B cell (primary cell): ENCODE data around the gene SEPTIN7. TPM values are rescaled to one million over a fixed set of nuclear protein-coding genes. Genes with fewer than 3 reads are reported as not detected.

Experiments used
- ATAC-seq: fragments of 200-7000 bp; cut with Tn5 transposase; one replicate; pipeline ENCODE4 v1.10.0; 2021; ENCODE audit warnings: low read depth, mild to moderate bottlenecking, moderate number of reproducible peaks, moderate library complexity
- CTCF ChIA-PET: fragments of 350-600 bp; sonication (Branson Sonifier 250); formaldehyde crosslinking; loops from one replicate; lab custom pipeline; 2021; ENCODE audit warnings: antibody characterized with exemption, inconsistent platforms; lab: Charles Lee
- POLR2A ChIA-PET: fragments of 350-600 bp; sonication (Branson Sonifier 250); formaldehyde crosslinking; loops from one replicate; lab custom pipeline; 2021; ENCODE audit warnings: antibody characterized with exemption; lab: Charles Lee
- DNase-seq: peaks from one replicate; pipeline ENCODE4 v3.0.0; 2013
- H2AFZ ChIP-seq: 2 replicates; pipeline ENCODE4 v1.6.1; 2012; ENCODE audit warnings: mild to moderate bottlenecking, low read depth, low read length; ENCODE audit not compliant: insufficient read depth, poor library complexity, severe bottlenecking
- H3K27ac ChIP-seq, 2 donors: 1 replicate in 1 of 2; 2 replicates in 1 of 2; pipeline ENCODE4 v1.5.1; 2012 to 2013; ENCODE audit warnings: low read length in 2 of 2, mild to moderate bottlenecking in 2 of 2, moderate library complexity in 1 of 2
- H3K27me3 ChIP-seq, 4 experiments: fragments of 200-600 bp in 1 of 4; sonication (generic) in 1 of 4; replicated peaks in 1 of 4; 1 replicate in 2 of 4; 2 replicates in 2 of 4; pipeline versions ENCODE4 v1.6.1 to v1.7.0; 2013 to 2016; ENCODE audit warnings: low read length in 3 of 4, mild to moderate bottlenecking in 2 of 4, mixed read lengths in 1 of 4, moderate library complexity in 1 of 4; ENCODE audit not compliant: insufficient read depth in 4 of 4, control insufficient read depth in 3 of 4; ENCODE audit errors: control extremely low read depth in 1 of 4
- H3K36me3 ChIP-seq, 2 experiments: replicated peaks in 1 of 2; 1 replicate in 1 of 2; 2 replicates in 1 of 2; pipeline versions ENCODE4 v1.6.1 to v1.7.1; 2013; ENCODE audit warnings: low read length in 1 of 2; ENCODE audit not compliant: insufficient read depth in 2 of 2, control insufficient read depth in 1 of 2; ENCODE audit errors: control extremely low read depth in 1 of 2, extremely low read depth in 1 of 2
- H3K4me1 ChIP-seq, 2 donors: fragments of 200-600 bp in 1 of 2; sonication (generic) in 1 of 2; 1 replicate in 1 of 2; 2 replicates in 1 of 2; pipeline versions ENCODE4 v1.5.1 to v1.6.1; 2013 to 2017; ENCODE audit warnings: low read length in 2 of 2; ENCODE audit not compliant: control insufficient read depth in 2 of 2, insufficient read depth in 2 of 2
- H3K4me2 ChIP-seq: replicated peaks from 2 replicates; pipeline ENCODE3; 2012; ENCODE audit warnings: mild to moderate bottlenecking, low read depth, low read length; ENCODE audit not compliant: poor library complexity, severe bottlenecking
- H3K4me3 ChIP-seq, 5 experiments: fragments of 200-600 bp in 1 of 5; sonication (generic) in 1 of 5; 1 replicate in 3 of 5; 2 replicates in 2 of 5; pipeline versions ENCODE4 v1.5.1 to v1.7.0; 2011 to 2016; ENCODE audit warnings: low read length in 4 of 5, mild to moderate bottlenecking in 4 of 5, low read depth in 2 of 5, control low read depth in 1 of 5, moderate library complexity in 1 of 5; ENCODE audit not compliant: insufficient read depth in 1 of 5; ENCODE audit errors: control extremely low read depth in 1 of 5, extremely low read depth in 1 of 5
- H3K79me2 ChIP-seq: fragments of 200-600 bp; sonication (generic); one replicate; pipeline ENCODE4 v1.6.0; 2016; ENCODE audit warnings: low read length; ENCODE audit not compliant: control insufficient read depth, insufficient read depth
- H3K9ac ChIP-seq: fragments of 200-600 bp; sonication (generic); 2 replicates; pipeline ENCODE4 v1.6.1; 2017; ENCODE audit warnings: mild to moderate bottlenecking, low read length, moderate library complexity
- H3K9me3 ChIP-seq, 3 donors: one replicate each; pipeline versions ENCODE4 v1.6.1 to v1.7.1; 2013; ENCODE audit warnings: low read length in 2 of 3; ENCODE audit not compliant: control insufficient read depth in 2 of 3, insufficient read depth in 1 of 3; ENCODE audit errors: control extremely low read depth in 1 of 3
- H4K20me1 ChIP-seq: 2 replicates; pipeline ENCODE4 v1.6.0; 2012; ENCODE audit warnings: mild to moderate bottlenecking, low read length; ENCODE audit not compliant: insufficient read depth, control insufficient read depth, poor library complexity, severe bottlenecking
- H3K27ac Mint-ChIP-seq: one replicate; pipeline ENCODE4 v1.8.0; 2021; ENCODE audit warnings: mixed read lengths
- H3K27me3 Mint-ChIP-seq: one replicate; pipeline ENCODE4 v1.8.0; 2021; ENCODE audit warnings: mixed read lengths
- H3K4me1 Mint-ChIP-seq: one replicate; pipeline ENCODE4 v1.8.0; 2021; ENCODE audit warnings: mixed read lengths
- H3K4me3 Mint-ChIP-seq: one replicate; pipeline ENCODE4 v1.8.0; 2021; ENCODE audit warnings: mixed read lengths
- H3K9me3 Mint-ChIP-seq: one replicate; pipeline ENCODE4 v1.8.0; 2022; ENCODE audit warnings: mixed read lengths; ENCODE audit not compliant: insufficient read depth
- EZH2 ChIP-seq: IDR thresholded peaks from 2 replicates; pipeline ENCODE4 v1.6.1; 2012; ENCODE audit warnings: borderline replicate concordance, low read depth, mild to moderate bottlenecking, moderate library complexity, low read length; ENCODE audit not compliant: insufficient read depth, poor library complexity, severe bottlenecking
- WGBS: methylation state at CpG from one replicate; pipeline ENCODE4 v1.1.5; 2013; ENCODE audit warnings: missing lambda C conversion rate; ENCODE audit not compliant: insufficient coverage; 5-methylcytosine and 5-hydroxymethylcytosine counted together
- intact Hi-C: fragments of 100-400 bp; cut with micrococcal nuclease; formaldehyde crosslinking; loops from one replicate; pipeline ENCODE4 v1.10.0; 2022
- polyA plus RNA-seq: library from polyadenylated mRNA; depleted of rRNA; stranded (reverse); fragments of >200 nt; gene quantifications from 2 replicates; pipeline ENCODE4 v1.2.3, GENCODE V29; 2012
- total RNA-seq, 2 donors: library from RNA; stranded (reverse); fragments of 120-200 nt in 1 of 2; gene quantifications; 1 replicate in 1 of 2; 2 replicates in 1 of 2; pipeline versions ENCODE4 v1.2.3 to v1.2.4, GENCODE V29; 2013 to 2022
- TF ChIP-seq, protein P1 (sequence below): fragments of 200-600 bp; IDR thresholded peaks from one replicate; pipeline ENCODE4 v1.8.0; 2022; ENCODE audit warnings: antibody characterized with exemption, mild to moderate bottlenecking

SEPTIN7 gene
- total and polyA plus RNA-seq, 2 donors (not counting 1 experiment from before 2014, with no cell fraction given), result 70.0 to 315 TPM

DNA sequence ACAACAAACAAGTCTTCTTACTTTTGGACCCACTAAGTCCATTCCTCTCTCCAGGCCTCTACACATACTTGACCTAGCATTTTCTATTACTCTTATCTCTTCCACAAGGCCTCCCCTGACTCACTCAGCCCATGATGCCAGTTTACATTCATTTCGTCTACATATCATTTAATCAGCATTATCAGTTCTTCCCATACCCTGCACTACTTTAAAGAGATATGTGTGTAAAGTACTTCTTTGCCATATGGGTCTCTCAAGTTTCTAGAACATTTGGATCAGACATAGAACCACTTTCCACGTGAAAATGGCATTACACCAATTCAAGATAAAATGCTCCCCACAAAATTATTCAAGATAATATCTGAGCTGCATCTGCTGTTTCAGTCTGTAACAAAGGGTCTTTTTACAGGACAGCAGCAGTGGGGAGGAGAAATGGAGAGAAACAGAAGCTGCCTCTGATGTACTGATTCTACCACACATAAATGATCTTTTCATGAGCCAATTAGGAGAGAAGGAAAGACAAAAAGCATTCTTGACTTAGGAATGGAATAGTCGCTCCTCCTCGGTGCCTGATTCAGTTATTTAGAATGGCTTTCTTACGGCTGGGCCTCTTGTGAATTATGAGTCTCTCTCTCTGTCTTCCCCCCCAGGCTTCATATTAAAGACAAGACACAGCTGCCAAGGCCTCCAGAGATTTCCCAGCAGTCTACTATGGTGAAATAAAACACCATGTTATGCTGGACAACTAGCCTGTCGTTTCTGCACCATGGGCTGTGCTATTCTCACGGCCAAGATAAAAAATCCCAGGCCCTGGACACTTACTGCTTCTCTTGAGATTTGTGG lies 46.9 kb upstream of the SEPTIN7 start:
- Mint-ChIP-seq H3K27me3 (no peaks in the 10 kb centered on the region), H3K4me3 (no peak overlapping the region), H3K27ac (no peak overlapping the region), H3K9me3 (no peaks in the 10 kb centered on the region), H3K4me1 (peaks cover 7% of the 10 kb centered on the region)
- TF ChIP-seq EZH2, result no peak
- TF ChIP-seq, protein P1, sequence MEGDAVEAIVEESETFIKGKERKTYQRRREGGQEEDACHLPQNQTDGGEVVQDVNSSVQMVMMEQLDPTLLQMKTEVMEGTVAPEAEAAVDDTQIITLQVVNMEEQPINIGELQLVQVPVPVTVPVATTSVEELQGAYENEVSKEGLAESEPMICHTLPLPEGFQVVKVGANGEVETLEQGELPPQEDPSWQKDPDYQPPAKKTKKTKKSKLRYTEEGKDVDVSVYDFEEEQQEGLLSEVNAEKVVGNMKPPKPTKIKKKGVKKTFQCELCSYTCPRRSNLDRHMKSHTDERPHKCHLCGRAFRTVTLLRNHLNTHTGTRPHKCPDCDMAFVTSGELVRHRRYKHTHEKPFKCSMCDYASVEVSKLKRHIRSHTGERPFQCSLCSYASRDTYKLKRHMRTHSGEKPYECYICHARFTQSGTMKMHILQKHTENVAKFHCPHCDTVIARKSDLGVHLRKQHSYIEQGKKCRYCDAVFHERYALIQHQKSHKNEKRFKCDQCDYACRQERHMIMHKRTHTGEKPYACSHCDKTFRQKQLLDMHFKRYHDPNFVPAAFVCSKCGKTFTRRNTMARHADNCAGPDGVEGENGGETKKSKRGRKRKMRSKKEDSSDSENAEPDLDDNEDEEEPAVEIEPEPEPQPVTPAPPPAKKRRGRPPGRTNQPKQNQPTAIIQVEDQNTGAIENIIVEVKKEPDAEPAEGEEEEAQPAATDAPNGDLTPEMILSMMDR, result no peak
- DNase-seq (no peak), ATAC-seq (no peak)
- H3K4me2 ChIP-seq, result no peak overlapping the region
- POLR2A ChIA-PET, result no interaction called here
- no peaks in the 10 kb centered on the region for H4K20me1 ChIP-seq
- no peaks in the 10 kb centered on the region for H3K9me3 ChIP-seq
- H2AFZ ChIP-seq, result no peak overlapping the region
- peaks cover 0 to 3% of the 10 kb centered on the region in 2 donors for H3K4me1 ChIP-seq
- intact Hi-C loops, result no loop called here
- no peak overlapping the region for H3K4me3 ChIP-seq
- H3K9ac ChIP-seq, result no peak overlapping the region
- H3K79me2 ChIP-seq, result no peaks in the 10 kb centered on the region
- CTCF ChIA-PET, result interaction anchor here (0.9 kb wide), 1 partner anchor 44 kb away, joined by 3 read pairs; no protein-coding TSS in a partner anchor
- WGBS, result 100% methylated on average over 2 of the region's 7 CpGs
- no peaks in the 10 kb centered on the region for H3K27me3 ChIP-seq
- H3K36me3 ChIP-seq, result no peaks in the 10 kb centered on the region
- no peak overlapping the region for H3K27ac ChIP-seq

DNA sequence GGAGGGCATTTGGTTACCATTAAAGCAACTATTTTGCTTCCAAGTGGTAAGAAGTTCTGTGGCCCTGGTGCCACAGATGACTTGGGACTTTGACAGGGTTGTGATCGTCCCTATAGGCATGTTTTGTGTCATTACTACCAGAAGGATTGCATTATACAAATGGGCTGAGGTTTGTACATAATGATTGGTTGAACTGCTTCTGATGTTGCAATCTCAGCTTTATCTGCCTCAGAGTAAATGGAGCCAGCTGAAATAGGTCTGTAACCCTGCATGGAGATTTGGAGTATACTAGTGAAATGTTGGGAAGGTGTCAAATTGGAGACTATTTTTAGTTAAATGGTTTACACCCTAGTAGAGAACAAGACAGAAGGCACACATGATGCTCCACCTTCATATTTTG lies 46.1 kb upstream of the SEPTIN7 start:
- Histone ChIP-seq H3K9me3 (no peaks in the 10 kb centered on the region), H3K9ac (no peak overlapping the region), H2AFZ (no peak overlapping the region), H3K36me3 (no peaks in the 10 kb centered on the region), H3K4me1 (peaks cover 0 to 3% of the 10 kb centered on the region in 2 donors), H3K27me3 (no peaks in the 10 kb centered on the region), H3K79me2 (no peaks in the 10 kb centered on the region), H3K4me2 (no peak overlapping the region), H4K20me1 (no peaks in the 10 kb centered on the region), H3K4me3 (no peak overlapping the region), H3K27ac (no peak overlapping the region)
- Mint-ChIP-seq H3K4me3 (no peak overlapping the region), H3K27me3 (no peaks in the 10 kb centered on the region), H3K9me3 (no peaks in the 10 kb centered on the region), H3K27ac (no peak overlapping the region), H3K4me1 (peaks cover 7% of the 10 kb centered on the region)
- WGBS, result no CpG with 5 or more reads among the region's 1 CpG
- CTCF ChIA-PET, result interaction anchor here (0.9 kb wide), 1 partner anchor 45 kb away, joined by 3 read pairs; no protein-coding TSS in a partner anchor
- DNase-seq (no peak), ATAC-seq (no peak)
- TF ChIP-seq, protein P1, result no peak
- TF ChIP-seq EZH2, result no peak
- intact Hi-C loops, result loop anchor here (5.0 kb wide), 1 partner anchor 37 kb away; no protein-coding TSS in a partner anchor
- POLR2A ChIA-PET, result no interaction called here
